HG02642 (cell line): Measurements from ENCODE around the gene SCN4B.

Source experiments
- ATAC-seq: cut with Tn5 transposase; IDR thresholded peaks from one replicate; pipeline ENCODE4 v1.9.1; 2021; ENCODE audit warnings: mild to moderate bottlenecking; ENCODE audit not compliant: unreplicated experiment, poor library complexity

The SCN4B gene

DNA sequence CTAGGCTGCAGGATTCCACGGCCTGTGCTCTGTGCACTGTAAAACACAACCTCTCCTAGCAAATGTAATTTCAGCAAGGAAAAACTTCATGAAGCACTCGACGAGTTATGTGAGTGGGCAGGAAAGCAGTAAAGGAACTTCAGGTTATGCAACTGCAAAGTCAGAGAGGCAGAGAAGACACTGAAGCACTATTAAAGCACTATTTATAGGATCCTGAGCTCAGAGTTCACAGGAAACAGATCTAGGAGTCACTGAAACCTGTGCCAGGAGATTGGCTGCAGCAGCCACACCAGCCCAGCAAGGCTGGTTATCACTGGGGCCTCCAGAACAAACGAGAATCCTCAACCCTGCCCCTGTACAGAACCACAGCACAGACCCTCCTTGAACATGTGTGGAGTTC, 68.4 kb downstream of the SCN4B start:
- no peak for ATAC-seq
